ENCODE data around the gene RRP1.
A peak's percentile ranks its signal among the peaks of the same experiment; 100 is the strongest.

RRP1 gene

DNA sequence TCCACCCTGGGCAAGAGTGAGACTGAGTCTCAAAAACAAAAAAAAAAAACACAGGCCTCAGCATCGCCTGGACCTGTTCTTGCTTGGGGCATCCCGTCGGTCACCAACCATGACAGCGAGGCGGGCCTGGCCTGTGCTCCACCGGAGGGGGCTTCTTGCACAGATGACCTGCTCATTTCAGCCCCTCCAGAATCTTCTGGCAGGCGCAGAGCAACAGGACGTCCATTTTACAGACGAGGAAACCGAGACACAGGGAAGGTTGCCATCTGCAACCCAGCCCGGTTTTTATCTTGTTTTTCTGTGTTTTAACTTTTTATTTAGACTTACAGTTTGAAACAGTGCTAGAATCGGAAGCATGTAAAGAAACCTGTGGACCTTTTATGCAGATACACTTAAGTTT, 14.2 kb upstream of the RRP1 start:
- DNase-seq (ENCODE audit: low read depth in 2 of 2) = no peak

DNA sequence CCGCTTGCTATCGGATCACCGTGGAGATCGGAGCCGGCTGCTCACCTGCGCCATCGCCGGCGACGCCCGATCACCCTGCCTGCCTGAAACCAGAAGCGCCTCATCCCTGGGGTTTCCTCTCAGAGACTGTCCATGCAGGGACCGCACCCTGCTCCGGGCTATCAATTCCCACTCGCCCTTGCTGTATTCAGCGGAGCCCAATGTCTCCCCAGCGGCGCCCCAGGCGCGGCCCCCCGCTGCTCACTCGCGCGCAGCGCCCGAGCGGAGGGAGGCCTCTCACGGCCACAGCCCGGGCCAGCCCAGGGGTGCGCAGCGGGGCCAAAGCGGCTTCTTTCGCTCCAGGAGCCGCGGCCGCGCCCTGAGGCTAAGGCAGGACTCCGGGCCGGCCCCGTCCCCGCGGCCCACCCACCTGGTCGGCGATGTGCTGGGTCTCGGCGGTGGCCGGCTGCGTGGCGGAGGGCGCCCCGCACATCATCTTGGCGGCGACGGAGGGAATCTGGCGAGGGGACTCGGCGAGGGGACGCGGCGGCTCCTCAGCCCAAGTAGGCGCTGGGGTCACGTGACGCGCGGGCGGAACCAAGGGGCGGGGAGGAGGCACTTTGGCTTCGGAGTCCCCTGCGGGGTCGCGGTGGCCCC, 13.5 kb upstream of the RRP1 start, which contains the start of gene CSTB:
Gene CSTB, minus strand, starts transcription at position 514 of the 636 bp plus-strand sequence. Its CDS starts 39 bp downstream, at position 475.
- peak; percentile 75 to 79 for DNase-seq (ENCODE audit: low read depth in 2 of 2)

DNA sequence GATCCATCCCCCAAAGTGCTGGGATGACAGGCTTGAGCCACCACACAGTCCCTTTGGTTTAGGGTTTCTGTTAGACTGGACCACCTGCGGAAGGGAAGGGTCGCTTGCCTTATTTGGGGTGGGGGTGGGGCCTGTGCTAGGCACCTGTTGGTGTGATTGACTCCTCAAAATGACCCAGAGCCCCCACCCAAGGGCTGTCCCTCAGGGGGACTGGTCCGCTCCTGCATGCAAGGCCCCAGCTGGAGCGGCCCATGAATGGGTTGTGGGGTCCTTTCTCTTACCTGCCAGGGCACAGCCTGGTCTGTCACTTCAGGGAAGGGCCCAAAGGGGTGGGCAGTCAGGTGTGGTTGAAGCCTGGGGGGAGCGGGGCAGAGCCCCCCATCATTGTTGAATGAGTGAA, 11.4 kb upstream of the RRP1 start:
- DNase-seq (ENCODE audit: low read depth in 2 of 2) = no peak

DNA sequence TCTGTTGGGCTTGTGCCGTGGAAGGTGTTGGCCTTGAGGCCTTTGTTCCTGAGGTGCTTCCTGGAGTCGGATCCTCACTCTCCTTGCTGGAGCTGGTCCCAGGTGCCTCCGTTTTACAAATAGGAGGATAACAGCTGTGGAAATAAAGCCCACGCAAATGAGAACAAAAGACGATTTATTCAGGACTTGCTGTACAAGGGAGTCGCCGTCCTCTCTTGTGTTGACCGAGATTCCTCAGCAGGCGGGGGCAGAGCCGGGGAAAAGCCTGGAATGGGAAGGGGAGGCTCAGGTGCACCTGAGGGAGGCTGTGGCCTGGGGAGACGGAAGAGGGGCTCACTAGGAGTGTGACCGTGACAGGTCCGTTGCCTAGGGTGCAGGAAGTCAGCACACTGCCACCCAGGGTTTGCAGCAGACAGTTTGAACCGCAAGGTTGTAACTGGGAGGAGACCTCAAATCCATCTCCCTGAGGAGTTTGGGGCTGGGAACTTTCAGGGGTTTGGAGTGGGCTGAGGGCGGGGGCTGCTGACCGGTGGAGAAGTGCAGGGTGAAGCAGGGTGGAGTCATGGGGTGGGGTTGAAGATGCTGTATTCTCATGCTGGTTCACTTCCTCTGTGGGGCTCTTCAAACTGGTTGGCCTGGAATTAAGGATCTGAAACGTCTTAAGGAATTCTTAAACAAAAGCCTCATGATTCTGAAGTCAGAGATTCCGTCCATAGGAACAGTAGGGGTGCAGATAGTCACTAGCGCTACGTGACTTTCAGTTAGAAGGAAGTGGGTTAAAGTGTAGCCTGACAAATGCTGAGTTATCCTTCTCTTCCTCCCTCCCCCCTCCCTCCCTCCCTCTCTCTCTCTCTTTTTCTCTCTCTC, 10.7 kb upstream of the RRP1 start:
- no peak for DNase-seq (ENCODE audit: low read depth in 2 of 2)

DNA sequence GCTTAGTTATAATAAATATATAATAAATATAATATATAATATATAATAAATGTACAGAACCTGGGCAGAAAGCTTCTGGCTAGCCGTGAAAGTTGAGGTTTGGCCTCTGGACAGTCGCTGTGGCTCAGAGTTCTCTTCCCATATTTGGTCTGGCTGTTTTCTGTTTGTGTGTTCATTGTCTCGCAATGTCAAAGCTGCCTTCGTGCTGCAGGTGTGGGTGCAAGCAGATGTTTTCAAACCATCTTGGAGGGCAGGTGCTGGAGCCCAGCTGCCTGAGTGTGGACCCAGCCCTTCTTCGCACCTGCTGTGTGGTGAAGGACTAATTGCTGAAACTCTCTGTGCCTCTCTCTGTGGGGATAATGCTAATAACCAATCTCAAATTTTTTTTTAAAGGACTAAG, 9.7 kb upstream of the RRP1 start:
- no peak for DNase-seq (ENCODE audit: low read depth in 2 of 2)

DNA sequence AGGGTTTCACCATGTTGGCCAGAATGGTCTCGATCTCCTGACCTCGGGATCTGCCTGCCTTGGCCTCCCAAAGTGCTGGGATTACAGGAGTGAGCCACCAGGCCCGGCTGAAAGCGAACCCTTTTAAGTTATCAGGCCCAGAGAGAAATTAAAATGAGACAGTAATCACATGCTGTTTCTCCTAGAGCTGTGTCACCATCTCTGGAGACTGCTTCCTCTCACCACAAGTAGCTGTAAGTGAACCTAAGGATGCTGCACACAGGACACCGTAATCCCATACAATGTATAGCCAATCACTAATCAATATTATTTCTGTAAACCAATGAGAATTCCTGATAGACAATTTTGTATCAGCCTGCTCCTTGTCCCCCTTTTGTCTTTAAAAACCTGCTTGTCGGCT, 7.5 kb upstream of the RRP1 start:
- no peak for DNase-seq (ENCODE audit: low read depth in 2 of 2)

DNA sequence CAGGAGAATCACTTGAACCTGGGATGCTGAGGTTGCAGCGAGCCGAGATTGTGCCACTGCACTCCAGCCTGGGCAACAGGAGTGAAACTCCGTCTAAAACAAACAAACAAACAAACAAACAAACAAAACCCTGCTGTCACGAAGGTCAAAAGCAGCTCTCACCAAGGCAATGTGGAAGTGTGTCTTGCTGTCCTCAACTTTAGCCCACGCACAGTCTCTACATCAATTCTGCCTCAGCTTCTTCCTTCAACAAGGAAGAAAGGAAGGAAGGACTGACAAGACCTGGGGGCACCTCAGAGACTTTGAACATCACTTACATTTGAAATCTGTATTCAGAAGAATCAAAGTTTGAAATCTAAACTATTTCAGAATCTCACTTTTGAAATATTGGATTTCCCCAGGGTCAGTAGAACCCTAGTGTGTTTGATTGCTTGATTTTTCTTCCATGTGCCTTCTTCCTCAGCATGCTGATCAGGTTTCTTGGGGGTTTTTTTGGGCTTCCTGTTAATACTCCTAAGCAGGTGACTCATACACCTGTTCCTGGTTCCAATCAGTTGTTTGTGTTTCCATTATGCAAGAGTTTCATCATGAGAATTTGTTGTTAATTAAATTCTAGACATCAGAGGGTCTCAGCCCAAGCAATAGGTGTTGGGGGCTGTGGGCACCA, 6.8 kb upstream of the RRP1 start:
- DNase-seq (ENCODE audit: low read depth in 2 of 2) = no peak

DNA sequence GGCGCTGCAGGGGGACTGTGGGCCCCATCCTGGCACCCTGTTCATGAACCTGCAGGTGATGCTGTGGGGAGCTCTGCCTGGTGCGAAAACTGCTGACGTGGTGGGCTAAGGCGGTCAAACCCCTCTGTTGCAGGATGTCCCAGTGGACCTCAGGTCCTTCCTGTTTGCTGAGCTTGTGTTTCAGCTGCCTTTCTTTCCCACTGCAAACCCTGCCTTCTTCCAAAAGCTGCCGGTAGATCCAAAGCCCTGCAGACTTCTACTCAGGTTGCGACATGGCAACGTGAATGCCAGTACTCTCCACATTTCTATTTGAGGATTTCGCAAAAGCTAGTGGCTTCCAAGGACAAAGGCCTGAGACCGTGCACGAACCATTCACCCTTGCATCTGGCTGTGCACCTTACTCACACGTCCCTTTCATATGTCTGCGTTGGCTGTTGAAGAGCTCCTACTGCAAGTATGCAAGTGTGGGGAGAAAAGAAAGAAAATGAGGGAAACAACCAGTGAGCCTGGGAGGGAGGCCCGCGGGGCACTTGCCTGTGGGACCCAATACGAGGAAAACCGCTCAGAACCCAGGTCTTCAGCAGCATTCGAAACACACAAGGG, 6.2 kb upstream of the RRP1 start:
- DNase-seq (ENCODE audit: low read depth in 2 of 2) = no peak

DNA sequence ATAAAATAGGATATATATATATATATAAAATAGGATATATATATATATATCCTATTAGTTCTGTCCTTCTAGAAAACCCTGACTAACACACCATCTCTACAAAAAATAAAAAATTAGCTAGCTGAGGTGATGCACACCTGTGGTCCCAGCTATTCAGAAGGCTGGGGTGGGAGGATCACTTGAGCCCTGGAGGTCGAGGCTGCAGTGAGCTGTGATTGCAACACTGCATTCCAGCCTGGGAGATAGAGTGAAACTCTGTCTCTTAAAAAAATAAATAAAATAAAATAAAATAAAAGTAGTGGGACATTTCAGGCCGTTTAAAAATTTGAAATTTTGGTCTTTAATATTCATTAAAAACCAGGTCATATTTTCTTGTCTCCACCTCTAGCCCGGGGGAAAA, 4.2 kb upstream of the RRP1 start:
- no peak for DNase-seq (ENCODE audit: low read depth in 2 of 2)

DNA sequence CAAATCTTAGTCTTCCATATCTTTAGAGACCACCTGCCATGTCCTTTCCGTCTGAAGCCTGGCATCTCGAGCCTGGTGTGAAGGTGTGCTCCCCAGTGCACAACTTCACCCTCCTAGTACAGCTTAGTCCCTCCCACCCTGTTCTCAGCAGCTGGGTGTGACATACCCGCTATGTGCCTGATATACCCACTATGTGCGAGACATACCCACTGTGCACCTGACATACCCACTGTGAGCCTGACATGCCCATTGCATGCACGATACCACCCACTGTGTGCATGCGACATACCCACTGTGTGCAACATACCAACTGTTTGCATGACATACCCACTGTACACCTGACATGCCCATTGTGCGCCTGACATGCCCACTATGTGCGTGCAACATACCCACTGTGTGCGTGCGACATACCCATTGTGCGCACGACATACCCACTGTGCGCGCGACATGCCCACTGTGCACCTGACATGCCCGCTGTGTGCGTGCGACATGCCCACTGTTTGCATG, 3.0 kb upstream of the RRP1 start:
- no peak for DNase-seq (ENCODE audit: low read depth in 2 of 2)

DNA sequence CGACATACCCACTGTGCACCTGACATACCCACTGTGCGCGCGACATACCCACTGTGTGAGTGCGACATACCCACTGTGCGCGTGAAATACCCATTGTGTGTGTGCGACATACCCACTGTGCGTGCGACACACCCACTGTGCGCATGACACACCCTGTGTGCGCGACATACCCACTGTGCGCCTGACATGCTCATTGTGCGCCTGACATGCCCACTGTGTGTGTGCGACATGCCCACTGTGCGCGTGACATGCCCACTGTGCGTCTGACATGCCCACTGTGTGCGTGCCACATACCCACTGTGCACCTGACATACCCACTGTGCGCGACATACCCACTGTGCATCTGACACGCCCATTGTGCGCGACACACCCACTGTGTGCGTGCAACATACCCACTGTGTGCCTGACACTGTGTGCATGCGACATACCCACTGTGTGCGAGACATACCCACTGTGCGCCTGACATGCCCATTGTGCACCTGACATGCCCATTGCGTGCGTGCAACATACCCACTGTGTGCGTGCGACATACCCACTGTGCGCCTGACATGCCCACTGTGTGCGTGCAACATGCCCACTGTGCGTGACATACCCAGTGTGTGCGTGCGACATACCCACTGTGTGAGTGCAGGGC, 2.5 kb upstream of the RRP1 start:
- DNase-seq (ENCODE audit: low read depth in 2 of 2) = no peak

DNA sequence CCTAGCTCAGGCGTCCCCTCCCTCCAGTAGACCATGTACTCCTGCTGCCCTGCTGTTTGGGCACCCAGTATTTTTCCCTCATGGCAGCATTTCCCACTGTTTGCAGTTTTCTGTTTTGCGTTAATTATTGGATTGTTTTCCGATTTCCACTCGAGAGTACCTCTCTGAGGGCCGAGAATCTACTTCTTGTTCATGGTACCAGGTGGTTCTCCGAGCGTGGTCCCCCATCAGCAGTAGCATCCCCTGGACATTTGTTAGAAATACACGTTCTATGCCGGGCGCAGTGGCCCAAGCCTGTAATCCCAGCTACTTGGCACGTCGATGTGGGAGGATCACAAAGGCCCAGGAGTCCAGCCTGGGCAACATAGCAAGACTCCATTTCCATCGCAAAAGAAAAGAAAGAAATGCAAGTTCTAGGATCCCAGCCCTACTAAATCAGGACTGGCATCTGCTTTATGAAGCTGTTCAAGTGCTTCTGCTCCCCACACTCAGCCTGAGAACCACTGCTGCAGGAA, 690 bp downstream of the RRP1 start:
- no peak for DNase-seq (ENCODE audit: low read depth in 2 of 2)

DNA sequence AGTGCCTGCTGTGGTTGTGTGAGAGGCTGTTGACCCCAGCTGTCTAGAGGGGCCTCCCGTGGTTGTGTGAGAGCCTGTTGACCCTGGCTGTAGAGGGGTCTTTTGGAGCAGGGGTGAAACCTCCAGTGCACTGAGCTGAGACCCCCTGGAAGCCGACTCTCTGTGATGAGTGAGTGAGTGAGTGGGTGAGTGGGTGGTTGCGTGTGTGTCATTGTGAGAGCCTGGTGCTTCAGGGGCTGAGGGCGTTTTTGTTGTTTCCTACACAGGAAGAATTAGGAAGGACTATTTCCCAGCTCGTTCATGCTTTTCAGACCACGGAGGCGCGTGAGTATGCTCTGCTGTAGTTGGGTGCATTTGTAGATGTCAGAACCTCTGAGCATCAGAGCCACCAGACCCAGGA, 3.0 kb downstream of the RRP1 start:
- DNase-seq (ENCODE audit: low read depth in 2 of 2) = no peak

DNA sequence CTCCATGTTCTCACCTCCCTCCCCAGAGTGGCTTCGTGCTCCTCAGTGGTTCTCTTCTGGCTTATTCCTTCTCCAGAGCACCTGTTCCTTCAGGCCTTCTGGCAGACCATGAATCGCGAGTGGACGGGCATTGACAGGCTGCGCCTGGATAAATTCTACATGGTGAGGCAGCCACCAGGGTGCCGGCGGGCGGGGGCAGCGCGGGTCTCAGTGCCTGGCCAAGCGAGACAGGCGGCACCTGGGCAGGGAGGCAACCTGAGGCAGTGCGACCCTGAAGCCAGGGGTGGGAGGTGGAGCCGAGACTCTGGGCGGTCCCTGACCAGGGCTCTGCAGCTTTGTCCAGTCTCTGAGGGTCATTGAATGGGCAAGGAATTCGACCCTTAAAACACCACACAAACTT, 3.9 kb downstream of the RRP1 start:
- no peak for DNase-seq (ENCODE audit: low read depth in 2 of 2)

DNA sequence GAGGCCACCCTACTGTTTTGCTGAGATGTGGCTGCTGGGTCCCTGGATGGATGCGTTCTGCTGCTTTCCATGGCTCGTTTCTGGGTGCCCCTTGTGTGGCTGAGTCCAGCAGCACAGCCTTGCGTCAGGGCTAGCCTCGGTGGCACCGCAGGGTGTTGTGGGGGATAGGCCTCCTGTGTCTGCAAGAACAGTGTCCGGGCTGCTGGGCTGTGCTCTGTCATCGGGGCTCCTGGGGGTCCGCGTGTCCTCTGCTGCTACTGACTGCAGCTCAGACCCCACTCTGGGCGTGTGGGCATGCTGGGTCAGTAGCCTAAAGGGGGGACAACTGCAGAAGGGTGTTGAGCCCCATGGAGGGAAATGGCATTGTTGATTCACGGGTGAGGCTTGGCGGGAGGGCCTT, 4.9 kb downstream of the RRP1 start:
- no peak for DNase-seq (ENCODE audit: low read depth in 2 of 2)

DNA sequence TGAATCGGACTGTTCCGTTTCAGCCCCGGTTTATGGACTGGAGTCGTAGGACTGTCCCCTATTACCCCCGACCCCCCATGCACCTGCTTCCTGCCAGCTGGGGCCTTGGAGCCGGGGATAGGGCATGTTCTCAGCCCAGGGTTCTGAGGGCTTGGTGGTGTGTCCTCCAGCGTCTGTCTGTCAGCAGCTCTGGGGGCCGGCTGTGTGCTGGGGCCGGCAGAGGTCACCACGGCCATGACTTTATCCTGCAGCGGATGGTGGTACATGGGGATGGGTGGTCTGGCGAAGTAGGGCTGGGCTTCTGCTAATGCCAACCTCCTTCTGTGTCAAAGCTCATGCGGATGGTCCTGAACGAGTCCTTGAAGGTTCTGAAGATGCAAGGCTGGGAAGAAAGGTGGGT, 5.5 kb downstream of the RRP1 start:
- no peak for DNase-seq (ENCODE audit: low read depth in 2 of 2)

DNA sequence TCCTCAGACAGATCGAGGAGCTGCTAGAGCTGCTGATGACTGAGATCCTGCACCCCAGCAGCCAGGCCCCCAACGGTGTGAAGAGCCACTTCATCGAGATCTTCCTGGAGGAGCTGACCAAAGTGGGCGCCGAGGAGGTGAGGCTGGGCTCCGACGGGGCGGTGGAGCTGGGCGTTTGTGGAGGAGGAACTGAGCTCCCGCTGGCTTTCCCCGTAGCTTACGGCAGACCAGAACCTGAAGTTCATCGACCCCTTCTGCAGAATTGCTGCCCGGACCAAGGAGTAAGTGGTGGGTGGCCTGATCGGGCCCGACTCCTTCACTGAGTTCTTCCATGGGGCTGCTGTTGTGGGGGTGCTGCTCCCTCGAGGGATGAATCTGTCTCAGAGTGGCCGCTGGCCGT, 8.0 kb downstream of the RRP1 start:
- DNase-seq (ENCODE audit: low read depth in 2 of 2) = no peak

DNA sequence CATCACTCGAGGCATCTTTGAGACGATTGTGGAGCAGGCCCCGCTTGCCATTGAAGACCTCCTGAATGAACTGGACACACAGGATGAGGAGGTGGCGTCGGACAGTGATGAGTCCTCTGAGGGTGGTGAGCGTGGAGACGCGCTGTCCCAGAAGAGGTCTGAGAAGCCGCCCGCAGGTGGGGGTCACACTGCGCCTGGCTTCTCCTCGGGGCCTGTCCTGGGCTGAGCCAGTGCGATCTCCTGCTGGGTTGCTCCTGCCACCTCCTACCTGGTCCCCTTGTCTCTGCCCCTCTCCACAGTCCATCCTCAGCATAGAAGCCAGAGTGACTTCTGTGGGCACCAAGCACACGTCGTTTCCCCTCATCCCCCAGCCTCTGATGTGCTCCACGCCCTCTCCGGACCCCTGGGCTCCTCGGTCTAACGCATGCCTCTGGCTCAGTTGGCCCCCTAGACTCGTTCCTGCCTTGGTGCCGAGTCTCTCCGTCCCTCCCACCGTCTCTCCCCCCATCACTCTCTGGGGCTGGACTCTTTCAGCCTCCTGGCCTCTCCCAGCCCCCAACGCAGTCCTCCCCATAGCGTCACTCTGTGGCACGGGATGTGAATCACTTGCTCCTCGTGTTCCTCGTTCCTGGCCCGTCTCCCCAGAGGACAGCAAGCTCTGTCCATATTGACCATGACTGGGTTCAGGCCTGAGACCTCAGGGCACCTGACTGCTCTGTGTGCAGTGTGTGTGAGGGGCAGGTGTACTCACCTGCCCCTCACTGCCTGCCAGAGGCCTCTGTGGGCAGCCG, 8.7 kb downstream of the RRP1 start:
- DNase-seq (ENCODE audit: low read depth in 2 of 2) = no peak

DNA sequence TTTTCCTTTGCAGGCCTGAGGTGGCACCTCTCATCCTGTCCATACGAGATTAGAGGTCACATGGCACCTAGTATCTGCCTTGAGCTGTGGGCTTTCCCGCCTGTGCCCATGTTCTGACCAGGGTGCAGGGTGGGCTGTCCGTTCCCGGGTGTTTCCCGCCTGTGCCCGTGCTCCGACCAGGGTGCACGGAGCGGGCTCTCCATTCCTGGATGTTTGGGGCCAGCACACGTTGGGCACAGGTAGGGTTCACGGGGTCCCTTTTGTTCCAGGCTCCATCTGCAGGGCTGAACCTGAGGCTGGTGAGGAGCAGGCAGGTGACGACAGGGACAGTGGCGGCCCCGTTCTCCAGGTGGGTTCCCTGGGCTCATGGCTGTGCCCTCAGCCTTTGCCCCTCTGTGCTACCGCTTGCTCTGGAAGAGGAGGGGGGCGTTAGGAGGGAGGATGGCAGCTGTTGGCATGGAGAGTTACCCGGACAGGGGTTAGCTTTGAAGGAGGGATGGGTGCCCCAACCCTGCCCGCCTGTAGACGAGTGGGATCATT, 10.0 kb downstream of the RRP1 start:
- no peak for DNase-seq (ENCODE audit: low read depth in 2 of 2)

DNA sequence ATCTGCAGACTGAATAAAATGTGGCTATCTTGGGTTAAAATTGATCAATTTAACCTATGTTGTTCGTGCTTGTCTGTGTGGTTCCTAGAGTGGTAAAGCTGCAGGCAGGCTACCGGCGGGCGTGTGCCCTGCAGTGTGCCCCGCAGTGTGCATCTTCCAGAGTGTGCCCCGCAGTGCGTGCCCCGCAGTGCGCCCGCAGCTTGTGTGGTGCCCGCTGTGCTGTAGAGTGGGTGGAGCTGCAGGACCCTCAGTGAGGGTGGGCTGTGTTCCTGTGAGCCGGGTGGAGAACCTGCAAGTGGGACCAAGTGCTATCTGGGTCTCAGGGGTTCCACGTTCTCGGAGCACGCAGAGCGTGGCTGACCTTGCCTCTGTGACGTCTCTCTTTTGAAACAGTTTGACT, 10.7 kb downstream of the RRP1 start:
- DNase-seq (ENCODE audit: low read depth in 2 of 2) = no peak
